T1000 (cell line): ENCODE results near the gene CPNE7.
A peak's percentile ranks its signal among the peaks of the same experiment; 100 is the strongest.
"Not testable (repeated sequence)": the region's sequence is repeated elsewhere in the genome, so short reads cannot be mapped to it uniquely, and the experiment has no call there.

Experiments
- DNase-seq: peaks from one replicate; lab custom pipeline; 2025; ENCODE audit warnings: mixed read lengths; lab: John Stamatoyannopoulos, UW

The CPNE7 gene

DNA sequence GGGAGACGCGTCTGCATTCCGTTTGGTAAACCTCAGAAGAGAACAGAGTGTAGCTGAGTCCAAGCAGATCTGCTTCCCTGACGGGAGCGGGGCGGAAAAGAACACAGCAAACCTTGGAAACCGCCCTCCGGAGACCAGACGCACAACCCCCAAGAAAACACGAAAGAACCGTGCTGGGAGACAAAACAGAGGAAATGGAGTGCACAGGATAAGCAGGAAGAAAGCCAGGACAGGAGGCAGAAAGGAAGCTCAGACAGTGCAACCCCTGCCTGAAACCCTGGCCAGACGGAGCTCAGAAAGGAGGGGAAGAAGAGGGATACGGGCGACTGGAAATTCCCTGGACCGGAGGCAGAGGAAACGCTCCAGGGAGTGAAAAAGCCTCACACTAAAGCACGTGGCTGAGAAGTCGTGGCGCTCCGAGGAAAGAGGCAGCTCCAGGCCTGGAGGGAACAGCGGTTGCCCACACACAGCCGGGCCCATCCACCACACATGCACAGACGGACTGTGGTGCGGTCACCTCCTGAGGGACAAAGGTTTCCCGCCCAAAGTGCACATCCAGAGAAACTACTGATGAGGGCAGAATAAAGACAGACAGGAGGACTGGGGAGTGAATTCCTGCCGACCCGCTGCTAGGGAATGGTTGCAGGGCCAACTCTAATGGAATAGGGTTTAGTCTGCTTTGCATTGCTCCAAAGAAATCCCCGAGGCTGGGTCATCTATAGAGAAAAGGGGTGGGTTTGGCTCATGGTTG is 48.1 kb downstream of the CPNE7 start:
- DNase-seq, result no peak

DNA sequence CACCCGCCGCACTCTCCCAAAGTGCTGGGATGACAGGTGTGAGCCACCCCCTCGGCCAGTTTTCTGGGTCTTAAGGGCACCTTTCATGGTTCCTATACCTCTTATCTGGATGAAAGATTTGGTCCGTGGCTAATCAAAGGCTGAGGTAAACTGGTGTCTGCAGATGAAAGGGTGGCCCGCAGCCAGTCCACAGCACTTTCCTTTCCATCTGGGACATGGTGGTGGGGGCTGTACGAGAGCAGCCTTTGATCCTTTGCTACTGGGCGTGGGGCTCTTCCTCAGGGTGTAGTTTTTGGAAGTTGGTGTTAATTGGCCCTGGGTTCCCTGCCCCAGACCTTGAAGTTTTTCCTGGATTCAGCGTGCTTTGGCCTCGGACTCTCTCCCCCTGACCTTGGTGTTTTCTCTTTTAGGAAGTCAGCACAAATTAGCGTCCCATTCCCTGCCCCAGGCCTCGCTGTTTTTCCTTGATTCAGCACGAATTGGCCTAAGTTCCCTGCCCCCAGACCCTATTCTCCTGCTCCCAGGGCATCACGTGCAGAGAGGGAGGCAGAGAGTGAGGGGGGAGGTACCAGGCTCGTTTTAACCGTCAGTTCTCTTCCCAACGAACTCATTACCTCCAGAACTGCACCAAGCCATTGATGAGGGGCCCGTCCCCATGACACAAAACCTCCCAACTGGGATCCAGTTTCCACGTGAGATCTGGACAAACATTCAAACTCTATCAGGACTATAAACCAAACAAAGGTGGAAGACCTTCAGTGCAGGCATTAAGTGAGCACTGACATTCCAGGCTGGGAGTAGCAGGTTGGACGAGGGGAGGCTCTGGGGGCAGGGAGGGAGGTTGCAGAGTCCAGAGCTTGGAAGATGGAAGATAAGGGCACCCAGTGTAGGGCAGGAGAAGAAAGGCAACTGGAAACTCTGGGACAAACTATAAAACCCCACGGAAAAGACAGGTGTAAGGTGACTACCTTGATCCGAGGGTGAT is 49.5 kb downstream of the CPNE7 start:
- no peak for DNase-seq

DNA sequence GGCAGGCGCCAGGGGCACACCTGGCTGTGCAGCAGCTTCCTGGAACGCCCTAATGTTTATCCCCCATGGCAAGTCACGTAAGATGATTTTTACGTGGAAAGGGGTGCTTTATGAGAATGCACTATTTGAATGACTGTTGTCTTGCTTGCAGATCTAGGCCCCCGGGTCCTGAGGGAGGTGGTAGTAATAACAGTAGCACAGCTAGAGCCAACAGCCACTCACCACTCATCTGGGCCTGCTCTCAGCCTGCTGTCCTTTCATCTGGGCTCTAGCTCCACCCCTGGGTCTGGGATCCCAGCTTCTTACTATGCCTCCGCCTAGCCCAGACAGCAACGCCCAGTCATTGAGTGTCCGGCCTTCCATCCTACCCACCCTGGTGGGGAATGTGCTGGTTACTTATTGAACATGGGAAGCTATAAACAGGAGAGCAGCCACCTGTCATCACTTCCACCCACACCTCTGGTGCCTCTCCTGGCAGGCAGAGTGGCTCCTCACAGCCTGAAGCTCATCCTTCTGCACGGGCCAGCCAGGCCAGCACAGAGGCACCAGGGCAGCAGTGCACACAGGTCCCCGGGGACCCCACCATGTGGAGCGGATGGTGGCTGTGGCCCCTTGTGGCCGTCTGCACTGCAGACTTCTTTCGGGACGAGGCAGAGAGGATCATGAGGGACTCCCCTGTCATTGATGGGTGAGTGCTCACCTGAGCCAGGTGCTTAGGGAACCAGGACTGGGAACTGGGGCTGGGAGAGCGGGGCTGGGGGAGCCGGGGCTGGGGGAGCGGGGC is 54.5 kb downstream of the CPNE7 start:
- no peak for DNase-seq

DNA sequence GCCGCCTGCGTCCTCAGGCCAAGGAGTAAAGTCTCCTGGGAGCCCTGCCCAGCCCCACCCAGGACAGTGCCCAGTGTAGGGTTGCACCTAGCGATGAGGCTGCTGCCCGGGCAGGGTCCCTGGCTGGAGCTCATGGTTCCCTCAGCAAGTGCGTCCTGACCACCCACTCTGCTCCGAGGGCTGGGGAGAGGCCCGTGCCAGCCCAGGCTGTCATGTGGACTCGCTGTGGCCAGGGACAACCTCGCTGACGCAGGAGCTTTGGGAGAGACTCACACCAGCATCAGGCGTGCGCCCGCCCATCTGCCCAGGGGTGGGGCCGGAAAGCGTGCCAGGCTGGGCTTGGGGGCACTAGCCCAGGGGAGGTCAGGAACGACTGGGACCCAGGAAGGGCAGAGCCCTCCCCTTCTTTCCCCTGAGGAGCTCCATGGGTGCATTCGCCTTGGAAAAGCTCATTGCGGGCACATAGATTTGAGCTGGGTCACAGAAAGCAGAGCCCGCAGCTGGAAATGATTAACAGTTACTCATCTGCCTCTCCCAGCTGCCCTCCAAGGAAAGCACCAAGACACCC is 57.6 kb downstream of the CPNE7 start:
- DNase-seq, result peak; percentile 72

DNA sequence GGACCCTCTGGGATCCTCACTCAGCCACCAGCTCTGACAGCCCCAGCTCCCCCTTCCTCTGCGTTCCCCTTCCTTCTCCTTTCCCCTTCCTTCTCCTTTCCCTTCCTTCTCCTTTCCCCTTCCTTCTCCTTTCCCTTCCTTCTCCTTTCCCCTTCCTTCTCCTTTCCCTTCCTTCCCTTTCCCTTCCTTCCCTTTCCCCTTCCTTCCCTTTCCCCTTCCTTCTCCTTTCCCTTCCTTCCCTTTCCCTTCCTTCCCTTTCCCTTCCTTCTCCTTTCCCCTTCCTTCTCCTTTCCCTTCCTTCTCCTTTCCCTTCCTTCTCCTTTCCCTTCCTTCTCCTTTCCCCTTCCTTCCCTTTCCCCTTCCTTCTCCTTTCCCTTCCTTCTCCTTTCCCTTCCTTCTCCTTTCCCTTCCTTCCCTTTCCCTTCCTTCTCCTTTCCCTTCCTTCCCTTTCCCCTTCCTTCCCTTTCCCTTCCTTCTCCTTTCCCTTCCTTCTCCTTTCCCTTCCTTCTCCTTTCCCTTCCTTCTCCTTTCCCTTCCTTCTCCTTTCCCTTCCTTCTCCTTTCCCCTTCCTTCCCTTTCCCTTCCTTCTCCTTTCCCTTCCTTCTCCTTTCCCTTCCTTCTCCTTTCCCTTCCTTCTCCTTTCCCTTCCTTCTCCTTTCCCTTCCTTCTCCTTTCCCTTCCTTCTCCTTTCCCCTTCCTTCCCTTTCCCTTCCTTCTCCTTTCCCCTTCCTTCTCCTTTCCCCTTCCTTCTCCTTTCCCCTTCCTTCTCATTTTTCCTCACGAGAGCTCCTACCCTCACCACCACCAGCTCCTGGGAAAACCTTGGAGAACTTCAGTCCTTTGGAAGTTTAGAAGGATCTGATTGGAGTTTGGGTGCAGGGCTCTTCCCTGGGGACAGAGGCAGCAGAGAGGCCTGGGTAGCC is 59.2 kb downstream of the CPNE7 start:
- not testable (repeated sequence) for DNase-seq

DNA sequence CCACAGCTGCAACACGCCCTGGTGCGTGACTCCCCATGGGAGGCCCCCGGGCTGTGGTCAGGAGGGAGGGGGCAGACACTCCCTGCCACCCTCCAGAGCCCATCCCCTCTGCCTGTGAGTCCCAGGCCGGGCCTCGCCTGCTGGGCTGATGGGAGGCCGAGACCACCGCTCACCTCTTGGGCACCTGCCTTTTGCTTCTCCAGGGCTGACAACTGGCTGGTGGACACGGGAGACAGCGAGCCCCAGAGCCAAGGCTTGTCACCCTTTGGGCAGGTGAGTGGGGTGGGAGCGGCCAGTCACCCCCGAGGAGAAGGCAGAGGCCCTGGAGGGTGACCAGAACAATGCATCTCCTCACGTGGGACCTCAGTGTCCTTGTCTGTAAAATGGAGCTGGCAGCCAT is 61.1 kb downstream of the CPNE7 start:
- DNase-seq, result no peak

DNA sequence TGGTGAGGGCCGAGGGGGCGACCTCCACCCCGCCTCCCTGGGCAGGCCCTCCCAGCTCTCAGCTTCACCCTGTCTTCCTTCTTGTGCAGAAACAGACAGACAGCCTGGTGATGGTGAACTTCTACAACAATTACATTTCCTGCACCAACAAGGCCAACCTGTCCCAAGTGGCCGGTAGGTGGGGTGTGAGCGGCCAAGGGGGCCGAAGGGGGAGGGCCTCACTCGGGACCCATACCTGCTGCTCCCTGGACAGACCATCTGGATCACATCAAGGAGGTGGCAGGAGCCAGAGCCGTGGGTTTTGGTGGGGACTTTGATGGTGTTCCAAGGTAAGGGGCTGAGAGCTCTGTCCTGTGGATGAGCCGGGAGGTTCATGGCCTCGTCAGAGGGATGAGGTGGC is 61.8 kb downstream of the CPNE7 start:
- no peak for DNase-seq

DNA sequence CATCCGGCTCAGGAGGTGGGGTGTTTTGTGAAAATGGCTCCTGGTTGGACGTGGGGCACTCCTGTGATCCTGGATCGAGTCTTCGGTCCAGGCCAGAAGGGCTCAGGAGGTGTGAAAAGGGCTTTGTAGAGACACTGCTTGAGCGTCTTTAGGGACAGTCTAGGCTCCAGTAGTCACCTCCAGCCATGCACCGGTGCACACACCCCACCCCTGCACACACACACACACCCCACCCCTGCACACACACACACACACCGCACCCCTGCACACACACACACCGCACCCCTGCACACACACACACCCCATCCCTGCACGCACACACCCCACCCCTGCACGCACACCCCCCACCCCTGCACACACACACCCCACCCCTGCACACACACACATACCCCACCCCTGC is 62.9 kb downstream of the CPNE7 start:
- DNase-seq, result no peak

DNA sequence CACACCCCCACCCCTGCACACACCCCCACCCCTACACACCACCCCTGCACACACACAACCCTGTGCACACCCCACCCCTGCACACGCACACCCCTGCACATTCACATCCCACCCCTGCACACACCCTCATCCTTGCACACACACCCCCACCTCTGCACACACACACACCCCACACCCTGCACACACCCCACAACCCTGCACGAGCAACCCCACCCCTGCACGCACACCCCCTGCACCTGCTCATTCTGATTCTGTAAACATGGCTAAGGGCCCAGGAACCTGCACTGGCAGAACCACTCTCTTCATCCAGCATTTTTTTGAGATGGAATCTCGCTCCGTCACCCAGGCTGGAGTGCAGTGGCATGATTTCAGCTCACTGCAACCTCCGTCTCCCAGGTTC is 63.8 kb downstream of the CPNE7 start:
- no peak for DNase-seq

DNA sequence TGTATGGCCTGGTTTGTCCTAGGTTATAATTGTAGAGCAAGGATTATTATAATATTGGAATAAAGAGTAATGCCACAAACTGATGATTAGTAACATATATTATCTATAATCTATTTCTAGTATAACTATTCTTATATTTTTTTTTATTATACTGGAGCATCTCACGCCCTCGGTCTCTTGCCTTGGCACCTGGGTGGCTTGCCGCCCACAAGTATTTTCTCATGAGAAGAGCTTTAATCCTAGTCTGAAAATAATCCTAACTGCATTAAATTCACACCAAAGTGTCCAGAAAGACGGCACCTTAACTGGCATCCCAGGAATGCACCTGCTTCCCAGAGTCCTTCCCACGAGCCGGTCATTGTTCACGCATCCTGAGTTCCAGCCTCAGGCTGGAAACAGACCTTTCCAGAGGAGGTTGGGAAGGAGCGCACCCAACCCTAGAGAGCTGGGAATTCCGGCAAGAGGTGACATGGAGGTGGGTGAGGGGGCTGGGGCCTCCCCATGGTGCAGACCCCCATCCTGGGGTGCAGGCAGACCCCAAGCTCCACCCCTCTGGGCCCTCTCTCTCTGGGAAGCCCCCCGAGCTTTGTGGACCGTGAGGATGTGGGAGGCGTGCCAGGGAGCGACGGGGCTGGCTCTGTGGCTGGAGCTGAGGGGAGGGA is 66.0 kb downstream of the CPNE7 start:
- DNase-seq, result no peak

DNA sequence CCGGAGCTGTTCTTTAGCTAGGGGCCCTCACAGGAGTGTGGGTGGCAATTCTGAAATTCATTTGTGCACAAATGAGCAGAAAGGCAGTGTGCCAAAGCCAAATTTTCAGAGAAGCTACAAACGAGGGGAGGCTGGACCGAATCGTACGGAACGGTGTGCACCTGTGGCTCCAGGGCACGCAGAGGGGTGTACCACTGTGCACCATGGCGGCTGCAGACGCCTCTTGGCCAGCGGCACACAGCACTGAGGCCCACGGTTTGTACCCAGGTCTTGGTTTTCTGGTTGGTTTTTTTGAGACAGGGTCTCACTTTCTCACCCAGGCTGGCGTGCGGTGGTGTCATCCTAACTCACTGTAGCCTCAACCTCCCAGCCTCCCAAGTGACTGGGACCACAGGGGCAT is 67.0 kb downstream of the CPNE7 start:
- no peak for DNase-seq

DNA sequence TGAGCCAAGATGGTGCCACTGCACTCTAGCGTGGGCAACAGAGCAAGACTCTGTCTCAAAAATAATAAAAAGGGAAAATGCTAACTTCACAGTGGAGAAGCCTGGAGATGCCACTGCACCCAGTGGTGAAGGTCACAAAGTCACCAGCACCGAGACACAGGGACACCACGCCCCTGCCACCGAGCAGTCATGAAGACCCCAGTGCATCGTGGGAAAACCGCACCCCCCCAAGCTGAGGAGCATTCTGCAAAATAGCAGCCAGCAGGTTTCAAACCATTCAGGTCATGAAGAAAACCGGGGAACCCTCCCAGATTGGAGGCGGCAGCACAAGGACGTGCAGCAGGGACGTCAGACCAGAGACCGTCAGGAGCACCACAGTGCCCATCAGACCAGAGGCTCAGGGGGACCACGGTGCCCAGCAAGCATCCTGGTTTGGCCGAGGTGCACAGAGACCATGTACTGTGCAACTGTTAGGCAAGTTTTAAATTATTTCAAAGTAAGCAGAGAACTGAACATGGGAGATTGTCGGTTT is 68.3 kb downstream of the CPNE7 start:
- no peak for DNase-seq

DNA sequence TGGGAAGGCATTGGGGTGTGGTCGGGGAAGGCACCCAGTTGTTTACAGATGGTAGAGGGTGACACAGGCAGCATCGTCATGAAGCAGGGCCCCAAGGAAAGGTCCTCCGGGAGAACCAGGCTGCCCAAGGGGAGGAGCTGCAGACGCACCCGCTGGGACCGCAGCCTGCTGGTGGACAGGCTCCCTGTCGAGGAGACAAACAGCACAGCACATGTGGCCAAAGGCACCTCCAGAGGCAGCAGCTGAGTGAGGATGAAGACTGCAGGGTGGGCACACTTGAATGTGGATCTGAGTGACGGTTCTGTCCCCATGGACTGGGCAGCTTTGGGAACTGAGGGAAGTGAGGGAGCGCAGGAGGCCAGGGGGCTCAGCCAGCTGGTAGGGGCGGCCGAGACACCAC is 69.6 kb downstream of the CPNE7 start:
- no peak for DNase-seq

DNA sequence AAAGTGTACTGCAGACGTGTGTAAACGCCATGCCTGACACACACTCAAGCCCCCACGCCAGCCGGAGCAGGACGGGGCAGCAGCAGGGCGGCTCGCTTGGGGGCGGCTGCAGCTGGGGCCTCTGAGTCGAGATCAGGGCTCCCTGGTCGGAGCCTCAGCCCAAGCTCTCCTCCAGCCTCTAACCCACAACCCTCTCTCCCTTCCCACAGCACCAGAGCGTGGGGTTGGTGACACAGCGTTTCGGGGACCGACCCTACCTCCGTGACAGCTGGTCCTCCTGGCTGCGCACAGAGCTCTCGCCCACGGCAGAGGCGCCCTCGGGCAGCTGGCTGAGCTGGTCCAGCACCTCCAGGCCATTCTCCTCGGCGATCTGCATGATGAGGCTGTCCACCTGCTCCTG is 70.7 kb downstream of the CPNE7 start:
- no peak for DNase-seq
